Right atrium auricular region (tissue), 2 donors: Measurements from ENCODE around the gene CYFIP2. TPM values are rescaled to one million over a fixed set of nuclear protein-coding genes. Genes with fewer than 3 reads are reported as not detected.
A peak's percentile ranks its signal among the peaks of the same experiment; 100 is the strongest.

ENCODE experiments used
- DNase-seq: peaks from one replicate; pipeline ENCODE4 v3.0.0-alpha.2; 2019; ENCODE audit warnings: low spot score
- H3K27ac ChIP-seq, 2 donors: fragments of 200-600 bp; sonication (generic); 1 replicate in 1 of 2; 2 replicates in 1 of 2; pipeline ENCODE4 v1.5.1; 2016 to 2019
- H3K27me3 ChIP-seq, 2 donors: fragments of 200-600 bp; sonication (generic); one replicate each; pipeline versions ENCODE4 v1.5.1 to v1.6.0; 2017 to 2019
- H3K36me3 ChIP-seq: fragments of 200-600 bp; sonication (generic); one replicate; pipeline ENCODE4 v1.5.1; 2016
- H3K4me1 ChIP-seq, 2 donors: fragments of 200-600 bp; sonication (generic); one replicate each; pipeline versions ENCODE4 v1.5.1 to v1.6.0; 2017 to 2019
- H3K4me3 ChIP-seq, 2 donors: fragments of 200-600 bp; sonication (generic); 1 replicate in 1 of 2; 2 replicates in 1 of 2; pipeline ENCODE4 v1.5.1; 2017 to 2019; ENCODE audit warnings: mild to moderate bottlenecking in 1 of 2, moderate library complexity in 1 of 2
- H3K9me3 ChIP-seq, 2 donors: fragments of 200-600 bp; sonication (generic); one replicate each; pipeline ENCODE4 v1.5.1; 2019
- CTCF ChIP-seq, 2 donors: fragments of 200-600 bp; sonication (generic); IDR thresholded peaks; one replicate each; pipeline ENCODE4 v1.5.1; 2019; ENCODE audit warnings: antibody characterized with exemption in 2 of 2
- total RNA-seq, 2 donors: library from RNA; depleted of rRNA; stranded (reverse); fragments of >200 nt; gene quantifications; one replicate each; pipeline ENCODE4 v1.1.0, GENCODE V29; 2016

CYFIP2 gene
- total RNA-seq, 2 donors from 2014 or later = 51.5 to 55.4 TPM

DNA sequence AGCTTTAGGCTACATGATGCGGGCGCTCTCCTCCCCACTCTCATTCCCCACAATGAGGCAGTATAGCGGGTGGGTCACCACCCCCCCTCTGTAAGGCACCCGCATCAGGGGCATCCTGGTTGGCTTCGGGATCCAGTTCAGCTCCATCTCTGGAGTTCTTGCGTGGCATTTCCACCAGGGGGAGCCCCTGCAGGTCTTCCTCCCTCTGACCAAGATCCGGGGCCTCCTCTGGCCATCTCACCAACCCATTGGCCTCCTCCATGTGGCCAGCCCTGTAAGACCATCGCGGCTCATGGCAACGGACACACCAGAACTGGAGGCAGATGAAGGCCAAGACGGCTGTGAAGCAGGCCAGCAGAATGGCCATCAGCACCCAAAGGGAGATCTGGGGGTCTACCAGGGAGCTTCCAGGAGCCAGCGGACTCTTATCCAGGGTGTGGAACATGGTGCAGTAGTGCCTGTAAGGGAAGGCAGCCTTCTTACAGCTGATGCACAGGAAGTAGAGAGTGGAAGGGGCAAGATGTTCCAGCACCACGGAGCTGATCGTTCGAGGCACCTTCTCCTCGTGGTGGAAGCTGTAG is 77.0 kb downstream of the CYFIP2 start:
- DNase-seq = no peak

GRCh38 chr5:157343842-157344790 is 78.2 kb downstream of the CYFIP2 start:
- Histone ChIP-seq H3K9me3 (no peaks in the 10 kb centered on the region), H3K4me1 (peaks cover 0 to 11% of the 10 kb centered on the region in 2 donors), H3K36me3 (peaks cover 4% of the 10 kb centered on the region), H3K27me3 (no peaks in the 10 kb centered on the region), H3K27ac (no peak overlapping the region), H3K4me3 (no peak overlapping the region)
- no peak for DNase-seq
- TF ChIP-seq CTCF (IDR thresholded peaks at IDR 0.05) = no peak

More for the DNA sequence above, 77.0 kb downstream of the CYFIP2 start:
- peak; percentile 11 to 55 for TF ChIP-seq CTCF (IDR thresholded peaks at IDR 0.05)
- H3K4me3 ChIP-seq = no peak overlapping the region
- H3K27ac ChIP-seq = no peak overlapping the region
- peaks cover 0 to 8% of the 10 kb centered on the region in 2 donors for H3K4me1 ChIP-seq
- no peaks in the 10 kb centered on the region for H3K27me3 ChIP-seq
- H3K9me3 ChIP-seq = no peaks in the 10 kb centered on the region
- peaks cover 4% of the 10 kb centered on the region for H3K36me3 ChIP-seq

DNA sequence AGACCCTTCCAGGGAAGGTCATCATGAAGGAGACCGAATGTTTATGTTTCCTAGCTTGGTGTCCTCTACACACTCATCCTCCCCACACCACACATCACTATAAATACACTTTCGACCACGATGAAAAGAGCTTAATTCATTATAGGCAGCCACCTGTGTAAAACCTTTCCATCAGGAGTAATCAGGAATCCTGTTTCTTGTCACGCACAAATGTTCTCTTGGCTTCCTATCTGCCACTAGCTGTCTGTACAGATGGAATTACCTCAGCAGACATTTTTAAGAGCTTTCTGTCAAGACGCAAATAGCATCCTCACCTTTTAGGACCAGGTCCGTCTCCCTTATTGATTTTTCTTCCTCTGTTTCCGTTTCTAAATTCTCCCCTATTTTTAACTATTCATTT is 79.1 kb downstream of the CYFIP2 start:
- H3K36me3 ChIP-seq = no peaks in the 10 kb centered on the region
- no peak for DNase-seq
- no peak overlapping the region for H3K27ac ChIP-seq
- no peak overlapping the region for H3K4me3 ChIP-seq
- no peaks in the 10 kb centered on the region for H3K27me3 ChIP-seq
- H3K9me3 ChIP-seq = no peaks in the 10 kb centered on the region
- peaks cover 0 to 11% of the 10 kb centered on the region in 2 donors for H3K4me1 ChIP-seq
- no peak for TF ChIP-seq CTCF (IDR thresholded peaks at IDR 0.05)

DNA sequence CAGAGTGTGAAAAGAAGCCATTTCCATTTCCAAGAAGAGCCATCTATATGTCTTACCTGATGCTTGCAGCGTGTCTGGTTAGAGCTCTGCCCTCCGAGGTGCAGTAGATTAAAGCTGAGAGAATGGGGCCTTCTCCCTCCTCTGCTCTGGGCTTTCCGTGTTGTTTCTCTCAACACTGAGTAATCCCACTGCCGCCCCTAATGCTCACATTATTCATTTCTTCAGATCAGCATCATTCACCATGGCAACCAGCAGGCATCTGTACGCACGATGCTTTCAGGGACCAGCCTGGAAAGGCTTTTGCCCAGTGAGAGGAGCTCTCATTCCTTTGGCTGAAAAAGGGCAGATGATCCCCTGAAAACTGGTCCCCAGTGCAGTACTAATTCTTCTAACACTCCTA is 79.6 kb downstream of the CYFIP2 start:
- no peak for TF ChIP-seq CTCF (IDR thresholded peaks at IDR 0.05)
- Histone ChIP-seq H3K27ac (no peak overlapping the region), H3K36me3 (no peaks in the 10 kb centered on the region), H3K9me3 (no peaks in the 10 kb centered on the region), H3K27me3 (no peaks in the 10 kb centered on the region), H3K4me3 (no peak overlapping the region), H3K4me1 (peaks cover 0 to 11% of the 10 kb centered on the region in 2 donors)
- DNase-seq = no peak

DNA sequence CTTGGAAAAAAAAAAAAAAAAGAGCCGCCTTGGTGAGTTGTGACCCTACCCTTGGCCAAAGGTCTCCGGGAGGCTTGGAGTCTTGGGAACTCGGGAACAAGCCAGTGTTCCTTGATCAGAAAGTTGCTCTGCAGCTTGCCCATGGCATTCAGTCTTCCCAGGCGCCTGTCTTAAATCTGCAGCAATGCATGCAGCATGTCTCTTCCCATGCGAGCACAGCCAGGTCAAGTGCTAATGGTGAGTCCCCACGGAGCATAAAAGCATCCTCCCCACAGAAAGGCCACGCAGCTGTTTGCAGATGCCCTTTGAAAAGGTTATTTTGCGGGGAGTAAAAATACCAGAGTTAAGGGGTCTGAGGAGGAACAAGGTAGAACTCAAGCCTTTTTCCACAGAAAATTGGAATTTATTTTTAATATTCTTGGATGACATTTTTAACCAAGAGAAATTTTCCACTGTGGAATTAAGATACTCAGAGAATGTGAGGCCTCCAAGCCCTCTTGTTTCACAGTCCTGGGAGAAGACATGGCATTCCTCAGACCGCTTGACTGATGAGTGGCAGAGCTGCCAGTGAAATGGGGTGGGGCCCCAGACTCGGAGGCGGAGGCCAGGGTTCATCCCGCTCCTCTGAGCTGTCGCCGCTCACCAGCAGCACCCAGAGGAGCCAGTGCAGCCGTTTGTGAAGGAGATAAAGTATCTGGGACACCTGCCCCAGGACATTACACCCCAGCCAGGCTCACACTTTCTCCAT is 81.6 kb downstream of the CYFIP2 start:
- TF ChIP-seq CTCF (IDR thresholded peaks at IDR 0.05) = no peak
- Histone ChIP-seq H3K36me3 (no peaks in the 10 kb centered on the region), H3K27ac (peak overlapping the region in 1 of 2 donors; percentile 29), H3K27me3 (no peaks in the 10 kb centered on the region), H3K9me3 (no peaks in the 10 kb centered on the region), H3K4me3 (no peak overlapping the region), H3K4me1 (peaks cover 0 to 11% of the 10 kb centered on the region in 2 donors)
- DNase-seq = peak; percentile 36
